ENCODE measurements around the gene TMEM132E. TPM values are rescaled to one million over a fixed set of nuclear protein-coding genes. Genes with fewer than 3 reads are reported as not detected.

The TMEM132E gene
- total and polyA plus RNA-seq, 10 of the 15 experiments (the other 5 are each of a cell fraction or from before 2014, with no cell fraction given): not detected

GRCh38 chr17:34568953-34569352, 10.4 kb upstream of the TMEM132E start:
- no peak for DNase-seq (ENCODE audit: low read depth, low spot score)
- H2AFZ ChIP-seq (ENCODE audit: control insufficient read depth, low read depth, low read length): no peak overlapping the region
- in situ Hi-C loops (cut with MboI) (no loop called here), intact Hi-C loops (cut with micrococcal nuclease; ENCODE audit: unreplicated experiment) (no loop called here)
- no peak overlapping the region for H3K9ac ChIP-seq (ENCODE audit: control insufficient read depth, insufficient read depth, low read length)
- H3K9me3 ChIP-seq (replicated peaks; ENCODE audit: control insufficient read depth, insufficient read depth, low read length): no peaks in the 10 kb centered on the region
- BruUV-seq (replicated peaks): no TSS peak
- ChIA-PET POLR2A (no interaction called here), SMC1A (ENCODE audit: uncharacterized antibody, unreplicated experiment) (no interaction called here), CTCF (no interaction called here), RAD21 (ENCODE audit: unreplicated experiment) (no interaction called here)
- no peaks in the 10 kb centered on the region for H4K20me1 ChIP-seq (ENCODE audit: control insufficient read depth, insufficient read depth)
- H3K4me3 ChIP-seq: no peak overlapping the region
- H3K4me2 ChIP-seq (ENCODE audit: control insufficient read depth, insufficient read depth): no peak overlapping the region
- no peak overlapping the region for H3K27ac ChIP-seq (ENCODE audit: control insufficient read depth, insufficient read depth)
- no peak for TF ChIP-seq CEBPZ (IDR thresholded peaks at IDR 0.05; ENCODE audit: low read depth, low read length)
- no peak for TF ChIP-seq TBL1XR1 (IDR thresholded peaks at IDR 0.05; ENCODE audit: low read depth, low read length)
- TF ChIP-seq NR2C1 (IDR thresholded peaks at IDR 0.05): no peak
- no peak for TF ChIP-seq ZNF274 (IDR thresholded peaks at IDR 0.05; ENCODE audit: insufficient read depth, insufficient read length)
- no peak for TF ChIP-seq EED (IDR thresholded peaks at IDR 0.05; ENCODE audit: low read depth)
- no peak for TF ChIP-seq MYB (IDR thresholded peaks at IDR 0.05; ENCODE audit: borderline replicate concordance, low read depth, low read length)
- no peak for TF ChIP-seq TARDBP (IDR thresholded peaks at IDR 0.05; ENCODE audit: borderline replicate concordance)
- no peak for TF ChIP-seq KDM1A (IDR thresholded peaks at IDR 0.05; ENCODE audit: borderline replicate concordance)
- no peak for TF ChIP-seq POLR2AphosphoS2 (IDR thresholded peaks at IDR 0.05; ENCODE audit: low read depth, low read length)
- no peak for TF ChIP-seq TAF1 (IDR thresholded peaks at IDR 0.05; ENCODE audit: borderline replicate concordance, low read depth, low read length)
- no peak for TF ChIP-seq HDAC6 (IDR thresholded peaks at IDR 0.05; ENCODE audit: unreplicated experiment)
- no peak for TF ChIP-seq ZSCAN29 (IDR thresholded peaks at IDR 0.05)
- TF ChIP-seq GABPA (IDR thresholded peaks at IDR 0.05; ENCODE audit: low read depth): no peak
- TF ChIP-seq MEF2B (IDR thresholded peaks at IDR 0.05; ENCODE audit: partially characterized antibody, poor library complexity, severe bottlenecking): no peak
- no peak for TF ChIP-seq SUPT20H (IDR thresholded peaks at IDR 0.05; ENCODE audit: borderline replicate concordance, control insufficient read depth, low read depth, low read length)
- TF ChIP-seq POLR2AphosphoS5 (IDR thresholded peaks at IDR 0.05; ENCODE audit: low read length): no peak
- no peaks in the 10 kb centered on the region for H3K36me3 ChIP-seq (ENCODE audit: control insufficient read depth in 2 of 2, insufficient read depth in 2 of 2, low read length in 1 of 2)
- no peak for ATAC-seq
- H3K79me2 ChIP-seq (ENCODE audit: control insufficient read depth, insufficient read depth, low read length): no peaks in the 10 kb centered on the region
- no peaks in the 10 kb centered on the region for H3K4me1 ChIP-seq (ENCODE audit: control insufficient read depth, insufficient read depth, low read length)
- 13% methylated on average over 6 of the region's 6 CpGs for WGBS (ENCODE audit: insufficient coverage, insufficient replicate concordance, low lambda C conversion rate, missing lambda C conversion rate)
- H3K27me3 ChIP-seq (replicated peaks in 1 of 2; ENCODE audit: control insufficient read depth in 2 of 2, insufficient read depth in 2 of 2, low read length in 1 of 2): peaks cover 0 to 5% of the 10 kb centered on the region in 2 experiments; a peak in 1 of 4 replicates
- no peak for FAIRE-seq

All from GM12878 (cell line).